MV-4-11 (cell line): ENCODE data around the gene OR2AG1.

Experiments
- DNase-seq: peaks from one replicate; lab custom pipeline; 2025; lab: John Stamatoyannopoulos, UW

The OR2AG1 gene

GRCh38 chr11:6782720-6783119 is at the start of gene OR2AG1:
Gene OR2AG1, plus strand, starts transcription at chr11:6783020. Its CDS starts 2,018 bp downstream, at chr11:6785038.
- no peak for DNase-seq

DNA sequence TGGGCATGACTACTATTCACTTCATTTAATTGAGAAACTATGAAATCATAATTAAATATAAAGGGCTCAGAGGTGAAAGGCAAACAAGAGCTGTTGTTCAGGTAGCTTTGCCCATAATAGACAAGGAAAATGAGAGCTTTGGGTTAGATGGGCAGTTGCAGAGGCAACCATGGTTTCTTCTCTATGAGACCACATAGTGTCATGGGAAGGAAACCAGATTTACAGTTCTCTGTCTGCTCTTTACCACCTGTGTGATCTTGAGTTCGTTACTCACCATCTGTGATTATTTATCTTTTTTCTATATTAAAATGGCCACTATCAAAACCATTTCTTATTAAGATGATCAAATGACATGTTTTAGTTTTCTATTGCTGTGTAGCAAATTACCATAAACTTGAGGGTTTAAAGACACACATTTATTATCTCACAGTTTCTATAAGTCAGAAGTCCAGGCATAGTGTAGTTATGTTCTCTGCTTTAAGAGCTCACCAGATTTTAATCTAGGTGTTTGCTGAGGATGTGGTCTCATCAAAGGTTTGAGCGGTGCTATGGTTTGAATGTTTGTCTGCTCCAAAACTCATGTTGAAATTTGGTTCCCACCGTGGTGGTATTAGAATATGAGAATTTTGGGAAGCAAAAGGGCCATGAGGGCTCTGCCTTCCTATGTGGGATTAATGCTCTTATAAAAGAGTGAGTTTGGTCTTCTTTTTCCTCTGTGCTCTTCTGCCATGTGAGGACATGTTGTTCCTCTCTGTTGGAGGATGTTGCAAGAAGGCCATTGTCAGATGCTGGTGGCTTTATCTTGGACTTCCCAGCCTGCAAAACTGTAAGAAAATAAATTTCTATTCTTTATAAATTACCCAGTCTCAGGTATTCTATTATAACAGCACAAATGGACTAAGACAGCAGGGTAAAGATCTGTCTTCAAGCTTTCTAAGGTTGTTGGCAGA is 49.2 kb upstream of the OR2AG1 start:
- DNase-seq = no peak

DNA sequence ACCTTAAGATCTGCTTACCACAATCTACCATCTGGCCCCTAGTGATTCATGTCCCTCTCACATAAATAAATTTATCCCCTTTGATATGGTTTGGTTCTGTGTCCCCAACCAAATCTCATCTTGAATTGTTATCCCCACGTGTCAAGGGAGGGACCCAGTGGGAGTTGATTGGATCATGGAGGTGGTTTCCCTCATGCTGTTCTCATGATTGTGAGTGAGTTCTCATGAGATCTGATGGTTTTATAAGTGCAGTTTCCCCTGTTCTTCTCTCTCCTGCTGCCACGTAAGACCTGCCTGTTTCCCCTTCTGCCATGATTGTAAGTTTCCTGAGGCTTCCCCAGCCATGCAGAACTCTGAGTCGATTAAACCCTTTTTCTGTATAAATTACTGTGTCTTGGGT is 48.2 kb upstream of the OR2AG1 start:
- no peak for DNase-seq

DNA sequence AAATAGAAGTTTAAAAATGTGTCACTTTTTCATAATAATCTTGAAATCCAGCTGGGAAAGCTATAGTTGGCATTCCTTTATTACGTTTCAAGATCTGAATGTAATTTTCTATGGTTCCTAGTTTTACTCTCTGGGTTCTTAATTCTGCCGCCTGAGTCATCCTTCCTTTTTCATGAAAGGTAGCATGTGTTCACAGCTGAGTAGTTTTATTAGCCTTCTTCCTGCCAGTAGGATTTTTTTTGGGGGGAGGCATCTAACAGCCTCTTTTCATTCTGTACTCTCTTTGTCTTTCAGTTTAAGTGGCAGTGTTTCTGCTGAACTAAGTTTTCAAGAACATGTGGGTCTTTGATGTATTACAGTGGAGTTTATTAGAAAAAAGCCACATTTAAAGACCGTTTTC is 47.5 kb upstream of the OR2AG1 start:
- DNase-seq = peak; percentile 32

DNA sequence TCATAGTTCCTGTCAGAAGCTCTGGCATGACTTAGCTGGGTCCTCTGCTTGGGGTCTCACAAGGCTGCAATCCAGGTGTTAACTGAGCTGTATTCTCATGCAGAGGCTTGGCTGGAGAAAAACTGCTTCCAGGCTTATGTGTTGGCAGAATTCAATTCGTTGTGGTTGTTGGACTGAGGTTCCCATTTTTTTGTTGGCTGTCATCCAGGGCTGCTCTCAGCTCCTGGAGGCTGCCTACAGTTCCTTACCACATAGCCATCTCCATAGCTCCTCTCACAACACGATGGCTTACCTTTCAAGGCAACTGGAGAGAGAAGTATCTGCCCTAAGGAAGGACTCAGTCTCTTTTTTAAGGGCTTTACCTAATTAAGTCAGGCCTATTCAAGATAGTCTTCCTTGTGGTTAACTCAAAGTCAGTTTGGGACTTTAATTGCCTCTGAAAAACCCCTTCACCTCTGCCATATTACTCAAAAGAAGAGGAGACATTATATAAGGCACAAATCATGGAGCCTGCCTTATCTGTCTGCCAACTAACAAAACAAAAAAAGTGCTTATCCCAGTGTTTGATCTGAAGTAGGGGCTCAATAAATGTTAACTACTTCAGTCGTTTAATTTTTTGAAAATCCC is 46.2 kb upstream of the OR2AG1 start:
- peak; percentile 45 for DNase-seq

DNA sequence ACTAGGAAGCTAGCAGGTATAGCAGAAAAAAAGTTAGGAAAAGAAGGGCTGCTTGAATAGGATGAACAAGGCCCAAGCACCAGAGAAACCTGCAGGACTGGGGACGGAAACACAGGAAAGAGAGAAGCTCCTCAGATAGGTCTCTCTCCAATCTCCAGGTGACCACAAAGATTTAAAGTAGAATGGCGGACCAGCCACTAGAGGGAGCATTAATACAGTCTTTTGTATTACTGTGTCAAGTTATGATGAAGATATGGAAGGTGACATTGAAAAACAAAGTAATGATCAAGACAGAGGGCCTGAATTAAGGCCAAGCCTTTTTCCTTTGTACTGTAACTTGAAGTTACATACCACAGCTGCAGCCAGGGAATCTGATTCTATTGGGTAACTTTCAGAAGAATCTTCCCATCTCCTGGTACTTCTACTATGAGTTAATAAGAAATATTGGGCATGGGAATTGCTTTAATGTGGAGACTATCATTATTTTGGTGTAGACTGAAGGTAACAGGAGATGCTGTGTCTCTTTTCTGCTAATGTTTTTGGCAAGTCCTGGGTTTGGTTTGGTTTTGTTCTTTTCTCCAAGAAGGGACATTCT is 44.9 kb upstream of the OR2AG1 start:
- peak; percentile 48 for DNase-seq

DNA sequence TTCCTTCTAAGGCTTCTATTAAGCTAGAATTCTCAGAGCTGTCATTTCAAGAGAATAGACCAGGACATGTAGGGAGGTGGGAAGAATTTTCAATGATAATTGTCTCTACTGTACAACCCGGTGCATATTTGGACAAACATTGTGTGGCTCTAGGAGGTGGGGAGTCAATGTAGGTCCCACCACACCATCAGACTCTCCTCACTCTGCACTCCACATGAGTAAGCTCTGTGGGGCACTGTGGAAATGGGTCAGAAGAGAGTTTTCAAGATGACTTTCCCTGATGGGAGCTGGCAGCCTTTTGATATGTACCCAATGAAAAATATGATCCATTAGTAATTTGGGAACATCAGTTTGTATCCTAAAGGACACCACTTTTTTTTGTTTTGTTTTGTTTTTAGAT is 44.2 kb upstream of the OR2AG1 start:
- DNase-seq = no peak

GRCh38 chr11:6742260-6742659 is 40.6 kb upstream of the OR2AG1 start:
- DNase-seq = no peak

- DNase-seq = no peak
These were observed 37.8 kb upstream of the OR2AG1 start for GRCh38 chr11:6745018-6745417.

DNA sequence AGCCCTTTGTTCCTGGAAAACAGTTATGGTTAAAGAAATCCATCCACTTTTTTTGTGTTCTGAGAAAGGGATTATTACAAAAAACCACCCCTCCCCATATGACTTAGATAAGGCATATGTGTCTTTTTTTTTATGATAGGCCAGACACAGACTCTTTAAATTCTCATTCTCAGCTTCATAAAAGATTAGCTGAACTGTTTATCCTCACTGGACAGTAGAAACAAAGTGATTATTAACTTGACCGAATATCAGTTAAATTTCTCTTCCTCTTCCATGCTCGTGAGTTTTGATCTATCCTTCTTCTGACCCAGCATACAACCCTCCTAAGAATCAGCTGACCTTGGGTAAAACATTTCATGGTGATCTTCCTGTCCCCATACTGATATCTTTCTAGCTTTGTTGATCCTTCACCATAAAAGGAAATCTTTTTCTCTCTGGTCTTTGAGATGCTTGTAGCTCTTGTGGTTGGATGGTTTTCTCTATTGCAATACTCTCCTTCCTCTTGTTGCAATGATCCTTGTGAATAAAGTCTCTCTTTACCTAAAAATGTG is 37.3 kb upstream of the OR2AG1 start:
- DNase-seq = peak; percentile 70

- DNase-seq = peak; percentile 38
These were observed 36.7 kb upstream of the OR2AG1 start for GRCh38 chr11:6746086-6746618.

- no peak for DNase-seq
These were observed 36.2 kb upstream of the OR2AG1 start for GRCh38 chr11:6746626-6747025.

DNA sequence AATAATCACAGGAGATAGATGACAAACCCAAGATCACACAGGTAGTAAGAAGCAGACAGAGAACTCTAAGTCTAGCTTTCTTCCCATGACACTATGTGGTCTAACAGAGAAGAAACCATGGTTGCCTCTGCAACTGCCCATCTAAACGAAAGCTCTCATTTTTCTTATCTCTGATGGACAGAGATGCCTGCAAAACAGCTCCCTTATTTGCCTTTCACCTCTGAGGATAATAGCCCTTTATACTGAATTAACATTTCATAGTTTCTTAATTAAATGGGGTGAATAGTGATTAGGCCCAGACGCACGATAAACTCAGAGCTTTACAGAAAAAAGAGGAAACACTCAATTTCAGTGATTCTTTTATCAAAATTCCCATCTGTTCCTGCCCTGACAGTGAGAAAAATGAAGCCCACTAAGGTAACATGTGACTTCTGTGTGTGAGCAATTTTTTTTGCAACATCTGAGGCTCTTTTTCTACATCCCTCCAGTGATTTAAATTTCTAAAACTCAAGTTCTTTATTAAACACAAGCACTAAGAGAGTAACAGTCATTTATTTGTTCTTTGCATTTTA is 35.6 kb upstream of the OR2AG1 start:
- no peak for DNase-seq

- no peak for DNase-seq
These were observed 27.4 kb upstream of the OR2AG1 start for GRCh38 chr11:6755303-6755952.

- DNase-seq = no peak
These were observed 26.9 kb upstream of the OR2AG1 start for GRCh38 chr11:6755953-6756347.

DNA sequence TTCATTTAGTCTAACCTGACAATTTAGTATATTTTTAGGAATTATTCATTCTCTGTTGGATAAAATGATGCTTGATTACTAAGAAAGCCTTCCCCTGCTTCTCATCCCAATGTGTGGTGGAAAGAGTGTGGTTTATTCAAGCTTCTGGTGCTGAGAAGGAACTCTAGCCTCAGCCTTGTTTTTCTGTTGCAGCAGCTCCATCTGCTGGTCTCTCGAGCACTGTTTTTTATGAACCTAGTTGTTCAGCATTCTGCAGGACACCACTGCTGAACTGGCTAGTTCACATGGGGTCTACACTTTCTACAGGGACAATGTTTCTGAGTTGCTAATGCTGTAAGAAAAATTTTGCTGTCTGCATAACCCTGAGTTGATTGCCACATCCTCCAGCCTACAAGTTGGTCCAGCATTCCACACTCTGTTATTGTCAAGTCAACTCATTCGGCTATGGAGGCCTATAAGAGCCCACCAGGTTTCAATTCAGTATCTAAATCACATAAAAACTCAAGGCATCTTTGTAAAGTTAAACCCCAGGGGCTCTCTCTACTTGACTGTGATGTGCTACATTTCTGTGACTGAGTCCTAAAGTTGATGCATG is 25.4 kb upstream of the OR2AG1 start:
- DNase-seq = peak; percentile 61

DNA sequence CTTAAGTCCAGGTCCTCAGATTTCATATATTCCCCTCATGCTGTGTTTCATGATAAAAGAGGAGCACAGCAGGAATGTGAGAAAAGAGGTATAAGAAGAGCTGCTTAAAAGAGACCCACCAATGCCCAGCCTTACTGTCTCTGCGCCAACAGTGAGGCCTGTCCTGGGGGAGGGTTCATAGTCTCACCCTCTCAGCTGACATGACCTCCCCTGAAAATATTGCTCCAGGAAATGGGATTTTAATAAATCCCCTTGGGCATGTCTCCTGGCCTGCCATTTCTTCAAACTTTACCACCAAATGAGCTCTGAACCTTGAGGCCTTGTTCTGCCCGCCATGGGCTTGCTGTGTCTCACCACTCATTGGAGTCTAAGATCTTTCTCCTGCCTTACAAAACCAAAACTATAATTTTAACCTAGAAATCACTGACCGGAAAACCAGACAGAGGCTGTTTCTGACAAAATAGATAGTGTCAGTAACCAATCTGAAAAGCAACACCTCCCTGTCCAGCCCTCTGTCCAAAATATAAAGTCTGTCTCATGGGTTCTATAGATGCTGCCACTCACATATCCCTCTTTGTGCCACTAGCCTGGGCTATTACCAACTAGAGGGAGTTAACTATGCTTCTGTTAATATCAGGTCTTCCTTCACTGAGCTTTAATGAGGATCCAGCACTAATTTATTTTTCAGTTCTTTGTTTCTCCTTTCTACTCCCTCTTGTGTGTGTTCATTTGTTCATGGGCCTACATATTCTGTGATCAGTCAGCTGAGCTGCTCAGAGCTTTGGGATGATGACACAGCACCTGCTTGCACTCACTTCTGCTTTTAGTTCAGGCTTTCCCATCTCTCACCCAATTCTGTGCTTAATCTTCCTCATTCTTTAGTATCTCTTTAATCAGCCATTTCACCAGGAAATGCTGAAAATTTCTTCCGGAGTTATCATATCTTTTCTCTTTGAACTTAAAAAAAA is 10.6 kb upstream of the OR2AG1 start, which contains the start of gene OR2AG2:
TSS of gene OR2AG2 (minus strand) at position 51 of the 968 bp plus-strand sequence. CDS start 3,019 bp downstream, outside the sequence.
- peak; percentile 78 for DNase-seq

GRCh38 chr11:6778518-6778917 is 4.3 kb upstream of the OR2AG1 start:
- DNase-seq = peak; percentile 34

- DNase-seq = no peak
These were observed 2.0 kb upstream of the OR2AG1 start for GRCh38 chr11:6780829-6781228.

DNA sequence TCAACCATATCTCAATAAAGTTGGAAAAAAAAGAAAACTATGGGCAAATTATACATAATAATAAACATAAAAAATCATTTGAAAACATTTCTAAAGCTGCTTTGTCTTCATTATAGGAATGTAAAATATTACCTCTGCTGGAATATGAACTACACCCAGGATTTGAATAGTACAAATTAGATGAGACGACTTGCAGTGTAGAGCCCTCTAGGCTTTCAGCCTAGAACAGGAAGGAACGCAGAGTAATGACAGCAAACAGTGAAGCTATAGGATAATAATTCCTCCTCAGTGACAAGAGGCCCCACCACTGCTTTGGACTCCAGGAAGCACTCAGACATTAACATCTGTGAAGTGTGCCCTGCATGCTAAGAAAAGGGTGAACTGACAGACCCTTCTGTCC is 7.7 kb downstream of the OR2AG1 start:
- no peak for DNase-seq
